H7 (cell line): ENCODE results near the gene HSPE1. TPM values are rescaled to one million over a fixed set of nuclear protein-coding genes. Genes with fewer than 3 reads are reported as not detected.
A peak's percentile ranks its signal among the peaks of the same experiment; 100 is the strongest.
"Not testable (repeated sequence)": the region's sequence is repeated elsewhere in the genome, so short reads cannot be mapped to it uniquely, and the experiment has no call there.

ENCODE experiments used
- DNase-seq: peaks from one replicate; pipeline ENCODE4 v3.0.0; 2012
- H3K27me3 ChIP-seq: 2 replicates; pipeline ENCODE4 v1.6.0; 2011; ENCODE audit warnings: mild to moderate bottlenecking, low read length; ENCODE audit not compliant: control insufficient read depth, insufficient read depth
- H3K36me3 ChIP-seq: replicated peaks from 2 replicates; pipeline ENCODE4 v1.5.1; 2011; ENCODE audit warnings: low read length; ENCODE audit not compliant: control insufficient read depth, insufficient read depth
- H3K4me3 ChIP-seq: 2 replicates; pipeline ENCODE4 v1.5.1; 2011; ENCODE audit warnings: low read depth, mild to moderate bottlenecking, control low read depth, low read length, moderate library complexity; ENCODE audit not compliant: insufficient read depth
- total RNA-seq: library from RNA; depleted of rRNA; stranded (reverse); fragments of >200 nt; shearing (Covaris generic); gene quantifications from 2 replicates; pipeline ENCODE4 v1.2.3, GENCODE V29; 2014; rRNA removed

HSPE1 gene
- total RNA-seq: 208 and 213 TPM in 2 replicates

GRCh38 chr2:197499594-197500502 lies at the start of gene HSPE1, which contains the start of gene HSPD1:
TSS of gene HSPE1 (plus strand) at chr2:197500379. CDS start at chr2:197500437, 58 bp downstream.
TSS of gene HSPD1 (minus strand) at chr2:197499840. CDS start at chr2:197498848, 992 bp downstream.
- H3K36me3 ChIP-seq: peaks cover 28% of the 10 kb centered on the region
- peak within 1 kb of the TSS; percentile 92 for H3K4me3 ChIP-seq
- no peaks in the 10 kb centered on the region for H3K27me3 ChIP-seq
- peak; percentile 97 for DNase-seq

- H3K27me3 ChIP-seq: no peaks in the 10 kb centered on the region
- no peak for DNase-seq
- no peak overlapping the region for H3K4me3 ChIP-seq
- no peaks in the 10 kb centered on the region for H3K36me3 ChIP-seq
Measured at GRCh38 chr2:197450465-197450864, 49.7 kb upstream of the HSPE1 start.

- not testable (repeated sequence) for H3K36me3 ChIP-seq, H3K4me3 ChIP-seq, H3K27me3 ChIP-seq, DNase-seq
Measured at GRCh38 chr2:197450935-197451358, 49.2 kb upstream of the HSPE1 start.

GRCh38 chr2:197452754-197453122 lies 47.4 kb upstream of the HSPE1 start:
- H3K36me3 ChIP-seq: no peaks in the 10 kb centered on the region
- no peaks in the 10 kb centered on the region for H3K27me3 ChIP-seq
- no peak for DNase-seq
- H3K4me3 ChIP-seq: peak overlapping the region; percentile 37

GRCh38 chr2:197453123-197453913 lies 46.9 kb upstream of the HSPE1 start, which contains the start of gene COQ10B:
TSS of gene COQ10B (plus strand) at chr2:197453552. CDS start at chr2:197453561, 9 bp downstream.
- DNase-seq: peak; percentile 97
- no peaks in the 10 kb centered on the region for H3K36me3 ChIP-seq
- peak within 1 kb of the TSS; percentile 88 for H3K4me3 ChIP-seq
- no peaks in the 10 kb centered on the region for H3K27me3 ChIP-seq

- H3K36me3 ChIP-seq: no peaks in the 10 kb centered on the region
- no peaks in the 10 kb centered on the region for H3K27me3 ChIP-seq
- H3K4me3 ChIP-seq: peak overlapping the region; percentile 88
- peak; percentile 68 for DNase-seq
Measured at GRCh38 chr2:197453914-197454398, 46.2 kb upstream of the HSPE1 start.

GRCh38 chr2:197454923-197455322 lies 45.3 kb upstream of the HSPE1 start:
- Histone ChIP-seq H3K36me3 (no peaks in the 10 kb centered on the region), H3K4me3 (no peak overlapping the region), H3K27me3 (no peaks in the 10 kb centered on the region)
- no peak for DNase-seq

- no peak overlapping the region for H3K4me3 ChIP-seq
- DNase-seq: no peak
- H3K27me3 ChIP-seq: no peaks in the 10 kb centered on the region
- no peaks in the 10 kb centered on the region for H3K36me3 ChIP-seq
Measured at GRCh38 chr2:197455428-197455827, 44.8 kb upstream of the HSPE1 start.

GRCh38 chr2:197460649-197461048 lies 39.5 kb upstream of the HSPE1 start:
- DNase-seq: no peak
- Histone ChIP-seq H3K4me3 (no peak overlapping the region), H3K27me3 (no peaks in the 10 kb centered on the region), H3K36me3 (peaks cover 5% of the 10 kb centered on the region)

GRCh38 chr2:197461057-197461456 lies 39.1 kb upstream of the HSPE1 start:
- no peak for DNase-seq
- Histone ChIP-seq H3K27me3 (no peaks in the 10 kb centered on the region), H3K36me3 (peaks cover 5% of the 10 kb centered on the region), H3K4me3 (no peak overlapping the region)

GRCh38 chr2:197464175-197464574 lies 36.0 kb upstream of the HSPE1 start:
- Histone ChIP-seq H3K36me3 (peaks cover 5% of the 10 kb centered on the region), H3K4me3 (no peak overlapping the region), H3K27me3 (no peaks in the 10 kb centered on the region)
- DNase-seq: no peak

- Histone ChIP-seq H3K27me3 (no peaks in the 10 kb centered on the region), H3K4me3 (no peak overlapping the region), H3K36me3 (peaks cover 8% of the 10 kb centered on the region)
- DNase-seq: no peak
Measured at GRCh38 chr2:197472166-197472565, 28.0 kb upstream of the HSPE1 start.

- DNase-seq: no peak
- H3K4me3 ChIP-seq: no peak overlapping the region
- H3K36me3 ChIP-seq: peaks cover 9% of the 10 kb centered on the region
- no peaks in the 10 kb centered on the region for H3K27me3 ChIP-seq
Measured at GRCh38 chr2:197477797-197478196, 22.4 kb upstream of the HSPE1 start.

- Histone ChIP-seq H3K27me3 (no peaks in the 10 kb centered on the region), H3K36me3 (peaks cover 4% of the 10 kb centered on the region), H3K4me3 (no peak overlapping the region)
- no peak for DNase-seq
Measured at GRCh38 chr2:197480165-197481036, 19.8 kb upstream of the HSPE1 start.
